AG04450 (cell line): Measurements from ENCODE around the gene TNFRSF11A. TPM values are rescaled to one million over a fixed set of nuclear protein-coding genes. Genes with fewer than 3 reads are reported as not detected.
A peak's percentile ranks its signal among the peaks of the same experiment; 100 is the strongest.

ENCODE experiments used
- CTCF ChIA-PET: fragments of 300-600, 350-600 bp; formaldehyde crosslinking; extraction: SDS; loops from one replicate; lab custom pipeline; 2022; ENCODE audit warnings: antibody characterized with exemption, inconsistent platforms; lab: Charles Lee
- POLR2A ChIA-PET: fragments of 350-600 bp; formaldehyde crosslinking; extraction: SDS; loops from one replicate; lab custom pipeline; 2021; ENCODE audit warnings: antibody characterized with exemption, inconsistent platforms; lab: Yijun Ruan, JAX
- DNase-seq: peaks from one replicate; pipeline ENCODE4 v3.0.0-alpha.2; 2011; ENCODE audit warnings: low read depth, low spot score
- H3K27ac ChIP-seq: one replicate; pipeline ENCODE4 v1.5.1; 2012; ENCODE audit warnings: low read depth, low read length, control low read depth
- H3K27me3 ChIP-seq: one replicate; pipeline ENCODE4 v1.6.0; 2012; ENCODE audit warnings: low read length; ENCODE audit not compliant: control insufficient read depth, insufficient read depth
- H3K4me3 ChIP-seq: 2 replicates; pipeline ENCODE4 v1.5.1; 2011; ENCODE audit warnings: mild to moderate bottlenecking, low read depth, low read length, control low read depth
- H3K9me3 ChIP-seq: 2 replicates; pipeline ENCODE4 v1.5.1; 2012; ENCODE audit warnings: low read length; ENCODE audit not compliant: control insufficient read depth, insufficient read depth
- polyA plus RNA-seq: library from polyadenylated mRNA; depleted of rRNA; stranded (reverse); fragments of >200 nt; gene quantifications from 2 replicates; pipeline ENCODE4 v1.2.3, GENCODE V29; 2011
- TF ChIP-seq, protein P1 (sequence below): IDR thresholded peaks from 2 replicates; pipeline ENCODE4 v1.5.1; 2011; ENCODE audit warnings: low read depth, low read length, control low read depth, inconsistent platforms

Gene TNFRSF11A
- polyA plus RNA-seq, 1 experiment: not detected

DNA sequence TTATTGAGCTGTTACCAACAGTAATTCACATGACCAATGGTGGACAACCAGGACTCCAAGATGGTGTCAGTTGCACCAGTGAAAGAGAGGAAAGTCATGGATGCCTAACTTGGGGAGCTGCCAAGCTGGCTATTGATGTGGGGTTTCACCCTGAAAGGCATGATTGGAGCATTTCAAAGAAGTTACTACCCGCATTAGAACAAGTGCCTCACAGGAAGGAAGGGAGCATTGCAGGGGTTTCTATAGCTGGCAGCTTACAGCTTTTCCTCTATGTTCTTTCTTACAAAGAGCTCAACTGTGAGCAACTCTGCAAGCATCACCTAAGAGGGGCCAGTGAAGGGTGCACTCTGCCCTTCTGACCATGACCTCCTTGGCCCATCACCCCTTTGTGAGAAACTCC, 93.1 kb downstream of the TNFRSF11A start:
- no peak for DNase-seq
- Histone ChIP-seq H3K27ac (no peak overlapping the region), H3K9me3 (no peaks in the 10 kb centered on the region), H3K27me3 (peaks cover 6% of the 10 kb centered on the region), H3K4me3 (no peak overlapping the region)
- CTCF ChIA-PET: interaction anchor here (0.6 to 2.3 kb wide), 2 partner anchors 7 to 166 kb away, joined by 4 to 8 read pairs; no protein-coding TSS in a partner anchor
- TF ChIP-seq, protein P1, sequence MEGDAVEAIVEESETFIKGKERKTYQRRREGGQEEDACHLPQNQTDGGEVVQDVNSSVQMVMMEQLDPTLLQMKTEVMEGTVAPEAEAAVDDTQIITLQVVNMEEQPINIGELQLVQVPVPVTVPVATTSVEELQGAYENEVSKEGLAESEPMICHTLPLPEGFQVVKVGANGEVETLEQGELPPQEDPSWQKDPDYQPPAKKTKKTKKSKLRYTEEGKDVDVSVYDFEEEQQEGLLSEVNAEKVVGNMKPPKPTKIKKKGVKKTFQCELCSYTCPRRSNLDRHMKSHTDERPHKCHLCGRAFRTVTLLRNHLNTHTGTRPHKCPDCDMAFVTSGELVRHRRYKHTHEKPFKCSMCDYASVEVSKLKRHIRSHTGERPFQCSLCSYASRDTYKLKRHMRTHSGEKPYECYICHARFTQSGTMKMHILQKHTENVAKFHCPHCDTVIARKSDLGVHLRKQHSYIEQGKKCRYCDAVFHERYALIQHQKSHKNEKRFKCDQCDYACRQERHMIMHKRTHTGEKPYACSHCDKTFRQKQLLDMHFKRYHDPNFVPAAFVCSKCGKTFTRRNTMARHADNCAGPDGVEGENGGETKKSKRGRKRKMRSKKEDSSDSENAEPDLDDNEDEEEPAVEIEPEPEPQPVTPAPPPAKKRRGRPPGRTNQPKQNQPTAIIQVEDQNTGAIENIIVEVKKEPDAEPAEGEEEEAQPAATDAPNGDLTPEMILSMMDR: no peak
- POLR2A ChIA-PET: no interaction called here

DNA sequence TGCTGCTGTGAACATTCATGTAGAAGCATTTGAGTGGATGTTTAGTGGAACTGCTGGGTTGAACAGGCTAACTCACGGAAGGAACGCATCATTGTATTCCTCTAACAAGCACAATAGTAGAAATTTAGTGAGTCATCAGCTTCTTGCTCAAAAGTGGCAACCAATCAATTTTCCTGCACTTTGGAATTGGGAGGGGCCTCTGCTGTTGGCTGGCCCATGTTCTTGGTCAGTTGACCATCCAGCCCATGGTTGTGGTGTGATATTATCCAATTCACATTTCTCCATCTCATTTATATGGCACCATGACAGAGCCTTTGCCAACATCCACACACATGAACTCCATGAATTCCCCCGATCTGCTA, 95.0 kb downstream of the TNFRSF11A start:
- ChIA-PET POLR2A (no interaction called here), CTCF (interaction anchor here (1.2 to 1.5 kb wide), 2 partner anchors 31 to 166 kb away, joined by 3 to 7 read pairs; no protein-coding TSS in a partner anchor)
- TF ChIP-seq, protein P1: no peak
- no peak overlapping the region for H3K4me3 ChIP-seq
- H3K27ac ChIP-seq: no peak overlapping the region
- no peaks in the 10 kb centered on the region for H3K9me3 ChIP-seq
- DNase-seq: no peak
- H3K27me3 ChIP-seq: peaks cover 3% of the 10 kb centered on the region

DNA sequence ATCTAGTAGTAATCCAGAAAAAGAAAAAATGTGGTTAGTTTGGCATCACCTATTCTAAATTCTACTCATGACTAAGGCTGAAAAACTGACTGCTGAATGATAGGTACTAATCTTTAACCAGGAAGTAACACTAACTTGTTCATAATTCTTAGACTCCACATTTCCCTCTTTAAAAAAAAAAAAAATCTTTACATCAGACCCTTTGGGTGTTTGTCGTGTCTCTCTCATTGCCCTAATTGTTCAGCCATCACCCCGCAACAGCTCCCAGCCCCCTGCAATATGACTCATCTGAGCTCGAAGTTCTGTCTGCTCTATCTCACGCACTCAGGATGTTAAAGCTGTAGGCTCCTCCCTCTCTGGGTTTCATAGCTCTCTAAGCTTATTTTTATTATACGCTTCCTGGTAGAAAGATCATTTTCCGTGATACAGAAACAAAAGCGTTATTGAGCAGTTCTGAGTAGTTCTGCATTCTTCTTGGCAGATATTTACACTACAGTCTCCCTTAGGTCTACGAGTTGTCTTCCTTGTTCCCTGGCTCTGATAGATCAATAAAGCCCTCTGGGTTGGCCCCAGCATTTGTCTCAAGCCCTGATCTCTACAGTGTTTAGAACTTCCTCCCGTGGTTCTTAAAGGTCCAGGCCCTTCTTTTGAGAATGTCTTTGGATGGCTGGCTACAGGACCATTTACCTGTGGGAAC, 95.6 kb downstream of the TNFRSF11A start:
- DNase-seq: no peak
- H3K4me3 ChIP-seq: no peak overlapping the region; the same call in 1 of the 2 replicates
- H3K27ac ChIP-seq: no peak overlapping the region
- TF ChIP-seq, protein P1: no peak
- H3K9me3 ChIP-seq: no peaks in the 10 kb centered on the region
- ChIA-PET POLR2A (no interaction called here), CTCF (interaction anchor here (1.0 to 1.5 kb wide), 4 partner anchors 8 to 166 kb away, joined by 3 to 7 read pairs (median 4); no protein-coding TSS in a partner anchor)
- H3K27me3 ChIP-seq: no peaks in the 10 kb centered on the region

DNA sequence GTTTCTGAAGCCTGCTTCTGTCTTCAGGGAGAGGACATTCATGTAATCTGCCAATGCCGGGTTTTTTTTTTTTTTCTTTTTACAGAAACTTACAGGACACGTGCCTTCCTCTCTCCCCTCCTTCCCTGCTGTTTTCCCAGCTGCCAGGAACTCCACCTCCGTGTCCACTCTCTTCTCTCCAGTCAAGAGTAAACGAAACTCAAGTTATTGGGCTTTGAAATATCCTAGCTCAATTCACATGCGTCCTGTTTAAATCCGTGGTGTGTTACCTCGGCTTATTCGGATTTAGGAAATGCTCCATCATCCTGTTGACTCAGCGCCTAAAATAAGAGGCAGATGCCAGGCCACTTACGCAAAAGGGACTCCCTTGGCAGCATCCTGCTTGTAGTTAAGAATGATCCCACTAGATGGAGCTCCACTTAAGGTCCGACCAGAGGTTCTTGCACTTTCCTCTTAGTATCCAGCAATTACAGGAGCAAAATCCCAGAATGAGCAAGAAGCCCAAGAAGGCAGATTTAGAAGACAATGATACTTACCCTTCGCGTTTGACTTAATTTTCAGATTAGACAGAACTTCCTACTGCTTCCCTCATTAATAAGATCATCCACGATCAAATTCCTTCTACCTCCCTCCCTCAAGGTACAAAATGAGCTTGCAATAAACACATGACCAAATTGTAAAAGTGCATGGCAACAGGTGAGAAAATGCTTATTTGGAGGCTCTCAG, 100.5 kb downstream of the TNFRSF11A start:
- TF ChIP-seq, protein P1: peak; percentile 91
- CTCF ChIA-PET: interaction anchor here (0.6 to 3.0 kb wide), 63 partner anchors 9 to 1093 kb away, joined by 3 to 108 read pairs (median 4); partner anchors contain the start of gene ZCCHC2
- Histone ChIP-seq H3K9me3 (no peaks in the 10 kb centered on the region), H3K27ac (peak overlapping the region; percentile 77), H3K4me3 (peak overlapping the region; percentile 55), H3K27me3 (peaks cover 11% of the 10 kb centered on the region)
- DNase-seq: peak; percentile 92
- POLR2A ChIA-PET: interaction anchor here (0.6 to 1.1 kb wide), 3 partner anchors 12 to 466 kb away, joined by 3 to 5 read pairs (median 5); no protein-coding TSS in a partner anchor

- ChIA-PET CTCF (interaction anchor here (0.6 to 3.0 kb wide), 50 partner anchors 9 to 875 kb away, joined by 3 to 108 read pairs (median 5); partner anchors contain the start of gene ZCCHC2), POLR2A (interaction anchor here (0.8 to 1.1 kb wide), 2 partner anchors 11 to 101 kb away, joined by 3 to 5 read pairs; no protein-coding TSS in a partner anchor)
- no peak for DNase-seq
- Histone ChIP-seq H3K4me3 (no peak overlapping the region), H3K27me3 (peaks cover 11% of the 10 kb centered on the region), H3K27ac (no peak overlapping the region), H3K9me3 (no peaks in the 10 kb centered on the region)
- TF ChIP-seq, protein P1: no peak
These were observed 101.0 kb downstream of the TNFRSF11A start for GRCh38 chr18:62426191-62426488.
